ENCODE data around the gene GBA2. TPM values are rescaled to one million over a fixed set of nuclear protein-coding genes. Genes with fewer than 3 reads are reported as not detected.
A peak's percentile ranks its signal among the peaks of the same experiment; 100 is the strongest.

Gene GBA2
- total RNA-seq, 1 donor from 2014 or later, result 121 TPM

- no peak for DNase-seq
Measured at GRCh38 chr9:35714579-35715252, 34.3 kb downstream of the GBA2 start.

- no peak for DNase-seq
Measured at GRCh38 chr9:35714123-35714522, 34.9 kb downstream of the GBA2 start.

GRCh38 chr9:35713578-35713977 is 35.5 kb downstream of the GBA2 start:
- no peak for DNase-seq

- DNase-seq, result no peak
Measured at GRCh38 chr9:35712762-35713400, 36.1 kb downstream of the GBA2 start.

GRCh38 chr9:35711501-35712428 is 37.3 kb downstream of the GBA2 start:
- DNase-seq, result no peak

GRCh38 chr9:35710818-35711500 is 38.1 kb downstream of the GBA2 start:
- DNase-seq, result no peak

GRCh38 chr9:35708146-35708545 is 40.9 kb downstream of the GBA2 start:
- DNase-seq, result no peak

- no peak for DNase-seq
Measured at GRCh38 chr9:35706951-35707350, 42.1 kb downstream of the GBA2 start.

- no peak for DNase-seq
Measured at GRCh38 chr9:35705836-35706430, 43.1 kb downstream of the GBA2 start.

- no peak for DNase-seq
Measured at GRCh38 chr9:35705372-35705771, 43.7 kb downstream of the GBA2 start.

- no peak for DNase-seq
Measured at GRCh38 chr9:35703906-35704672, 44.9 kb downstream of the GBA2 start.

- DNase-seq, result no peak
Measured at GRCh38 chr9:35702696-35703095, 46.3 kb downstream of the GBA2 start.

- no peak for DNase-seq
Measured at GRCh38 chr9:35700942-35701341, 48.1 kb downstream of the GBA2 start.

GRCh38 chr9:35700031-35700430 is 49.0 kb downstream of the GBA2 start:
- no peak for DNase-seq

- DNase-seq, result no peak
Measured at GRCh38 chr9:35698231-35698630, 50.8 kb downstream of the GBA2 start.

- DNase-seq, result no peak
Measured at GRCh38 chr9:35697486-35697885, 51.5 kb downstream of the GBA2 start.

GRCh38 chr9:35696520-35697215 is 52.4 kb downstream of the GBA2 start:
- DNase-seq, result peak; percentile 74

GRCh38 chr9:35695943-35696401 is 53.1 kb downstream of the GBA2 start:
- no peak for DNase-seq

GRCh38 chr9:35691757-35692301 is 57.2 kb downstream of the GBA2 start:
- DNase-seq, result no peak

- no peak for DNase-seq
Measured at GRCh38 chr9:35691334-35691650, 57.7 kb downstream of the GBA2 start.

Measured in dermis blood vessel endothelial cell (primary cell).